RWPE1 (cell line): Measurements from ENCODE around the gene CCS.
A peak's percentile ranks its signal among the peaks of the same experiment; 100 is the strongest.

ENCODE experiments used
- CTCF ChIA-PET: fragments of 350-600 bp; sonication (Branson Sonifier 250); formaldehyde crosslinking; extraction: SDS; loops from one replicate; lab custom pipeline; 2021; lab: Yijun Ruan, JAX
- POLR2A ChIA-PET: fragments of 400-600 bp; formaldehyde crosslinking; extraction: SDS; loops from one replicate; lab custom pipeline; 2020; ENCODE audit warnings: antibody characterized with exemption; ENCODE audit not compliant: low non-redundant PET; lab: Yijun Ruan, JAX
- DNase-seq: peaks from one replicate; pipeline ENCODE4 v3.0.0; 2012; ENCODE audit warnings: low spot score
- H3K27ac ChIP-seq: fragments of 450-650 bp; 2 replicates; pipeline ENCODE4 v1.5.1; 2017
- TF ChIP-seq, protein P1 (sequence below): fragments of 450-650 bp; conservative IDR thresholded peaks from 2 replicates; pipeline ENCODE4 v1.5.1; 2017; ENCODE audit warnings: low read depth, mild to moderate bottlenecking

CCS gene

DNA sequence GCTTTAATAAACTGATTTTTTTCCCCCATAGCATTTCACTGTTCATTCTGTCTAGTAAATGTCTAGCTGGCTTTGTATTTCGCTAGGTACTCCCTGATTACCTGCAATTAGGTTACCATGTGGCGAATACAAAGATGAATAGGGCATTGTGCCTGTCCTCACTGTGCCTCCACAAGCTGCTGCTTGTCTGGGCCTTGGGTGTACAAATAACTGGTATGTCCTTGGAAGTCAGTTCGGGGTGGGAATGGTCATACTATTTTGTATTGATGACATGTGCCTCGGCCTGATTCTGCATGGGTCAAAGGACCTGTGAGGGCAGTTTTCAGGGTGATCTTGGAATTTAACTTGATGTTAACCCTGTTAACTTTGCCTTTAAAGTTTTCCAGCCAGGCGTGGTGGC, 56.9 kb downstream of the CCS start:
- TF ChIP-seq, protein P1, sequence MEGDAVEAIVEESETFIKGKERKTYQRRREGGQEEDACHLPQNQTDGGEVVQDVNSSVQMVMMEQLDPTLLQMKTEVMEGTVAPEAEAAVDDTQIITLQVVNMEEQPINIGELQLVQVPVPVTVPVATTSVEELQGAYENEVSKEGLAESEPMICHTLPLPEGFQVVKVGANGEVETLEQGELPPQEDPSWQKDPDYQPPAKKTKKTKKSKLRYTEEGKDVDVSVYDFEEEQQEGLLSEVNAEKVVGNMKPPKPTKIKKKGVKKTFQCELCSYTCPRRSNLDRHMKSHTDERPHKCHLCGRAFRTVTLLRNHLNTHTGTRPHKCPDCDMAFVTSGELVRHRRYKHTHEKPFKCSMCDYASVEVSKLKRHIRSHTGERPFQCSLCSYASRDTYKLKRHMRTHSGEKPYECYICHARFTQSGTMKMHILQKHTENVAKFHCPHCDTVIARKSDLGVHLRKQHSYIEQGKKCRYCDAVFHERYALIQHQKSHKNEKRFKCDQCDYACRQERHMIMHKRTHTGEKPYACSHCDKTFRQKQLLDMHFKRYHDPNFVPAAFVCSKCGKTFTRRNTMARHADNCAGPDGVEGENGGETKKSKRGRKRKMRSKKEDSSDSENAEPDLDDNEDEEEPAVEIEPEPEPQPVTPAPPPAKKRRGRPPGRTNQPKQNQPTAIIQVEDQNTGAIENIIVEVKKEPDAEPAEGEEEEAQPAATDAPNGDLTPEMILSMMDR, result no peak
- DNase-seq, result no peak
- peak overlapping the region; percentile 8; the same call in 1 of the 2 replicates for H3K27ac ChIP-seq
- ChIA-PET POLR2A (no interaction called here), CTCF (no interaction called here)

DNA sequence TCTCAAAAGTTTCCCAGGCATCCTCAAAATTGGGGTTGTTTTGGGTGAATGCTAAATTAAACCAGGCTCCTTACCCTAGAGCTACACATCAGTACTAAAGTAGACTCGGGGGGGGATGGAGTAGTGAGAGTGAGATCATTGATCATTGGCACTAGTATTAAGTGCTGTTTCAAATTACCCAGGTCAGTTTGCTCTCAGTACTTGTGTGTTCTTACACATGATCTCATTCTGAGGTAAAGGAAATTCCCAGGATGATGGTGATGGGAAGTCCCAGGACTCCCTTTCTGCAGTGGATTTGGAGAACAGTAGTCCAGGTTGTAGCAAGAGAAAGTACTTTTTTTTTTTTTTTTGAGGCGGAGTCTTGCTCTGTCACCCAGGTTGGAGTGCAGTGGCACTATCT, 58.0 kb downstream of the CCS start:
- ChIA-PET CTCF (no interaction called here), POLR2A (no interaction called here)
- TF ChIP-seq, protein P1, result no peak
- no peak for DNase-seq
- peak overlapping the region; percentile 32 for H3K27ac ChIP-seq

DNA sequence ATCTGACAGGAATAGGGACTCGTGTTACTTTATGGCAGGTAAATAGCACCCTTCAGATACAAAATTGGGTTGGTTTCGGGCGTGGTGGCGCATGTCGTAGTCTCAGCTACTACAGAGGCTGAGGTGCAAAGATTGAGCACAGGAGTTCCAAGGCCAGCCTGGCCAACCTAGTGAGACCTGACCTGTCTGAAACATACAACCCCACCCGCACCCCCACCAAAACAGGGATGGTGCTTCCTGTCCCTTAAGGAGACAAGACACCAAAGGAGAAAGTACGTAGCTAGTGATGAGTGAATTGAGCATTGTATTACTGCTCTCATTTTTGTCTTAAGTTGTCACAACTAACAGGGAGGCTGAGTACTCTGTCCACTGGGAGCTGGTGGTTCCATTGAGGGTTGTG, 59.7 kb downstream of the CCS start:
- ChIA-PET CTCF (no interaction called here), POLR2A (interaction anchor here (0.6 kb wide), 1 partner anchor 36 kb away, joined by 3 read pairs; the partner anchor contains the start of gene RBM14)
- no peak overlapping the region; the same call in 1 of the 2 replicates for H3K27ac ChIP-seq
- no peak for DNase-seq
- TF ChIP-seq, protein P1, result no peak

DNA sequence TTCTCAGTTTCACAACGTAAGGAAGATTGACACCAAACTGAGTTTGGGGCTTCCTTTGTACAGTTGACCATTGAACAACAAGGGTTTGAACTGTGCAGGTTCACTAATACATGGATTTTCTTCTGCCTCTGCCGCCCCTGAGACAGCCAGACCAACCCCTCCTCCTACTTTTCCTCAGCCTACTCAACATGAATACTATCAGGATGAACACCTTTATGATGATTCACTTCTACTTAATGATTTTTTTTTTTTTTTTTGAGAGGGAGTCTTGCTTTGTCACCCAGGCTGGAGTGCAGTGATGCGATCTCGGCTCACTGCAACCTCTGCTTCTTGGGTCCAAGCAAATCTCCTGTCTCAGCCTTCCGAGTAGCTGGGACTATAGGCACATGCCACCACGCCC, 60.1 kb downstream of the CCS start:
- CTCF ChIA-PET, result no interaction called here
- TF ChIP-seq, protein P1, result no peak
- no peak overlapping the region for H3K27ac ChIP-seq
- DNase-seq, result no peak
- POLR2A ChIA-PET, result interaction anchor here (0.6 kb wide), 1 partner anchor 37 kb away, joined by 3 read pairs; the partner anchor contains the start of gene RBM14
